Endothelial cell of umbilical vein (primary cell): Measurements from ENCODE around the gene CDH1.

ENCODE experiments used
- CTCF ChIP-seq, 2 donors: IDR thresholded peaks; 1 replicate in 1 of 2; 2 replicates in 1 of 2; pipeline ENCODE4 v1.5.1; 2011; ENCODE audit warnings: low read length in 2 of 2, mild to moderate bottlenecking in 2 of 2, moderate library complexity in 2 of 2, control low read depth in 1 of 2, inconsistent platforms in 1 of 2, low read depth in 1 of 2; ENCODE audit not compliant: insufficient read depth in 1 of 2; ENCODE audit errors: extremely low read depth in 1 of 2
- EZH2 ChIP-seq: IDR thresholded peaks from 2 replicates; pipeline ENCODE4 v1.6.1; 2012; ENCODE audit warnings: borderline replicate concordance, low read depth, mild to moderate bottlenecking, moderate library complexity, low read length, inconsistent platforms; ENCODE audit not compliant: severe bottlenecking
- FOS ChIP-seq: IDR thresholded peaks from 2 replicates; pipeline ENCODE4 v1.6.1; 2011; ENCODE audit warnings: mild to moderate bottlenecking, low read length, moderate library complexity, borderline replicate concordance; ENCODE audit not compliant: insufficient read depth
- GATA2 ChIP-seq: IDR thresholded peaks from 2 replicates; pipeline ENCODE4 v1.7.0; 2011; ENCODE audit warnings: low read depth, mild to moderate bottlenecking, moderate library complexity, mixed read lengths, low read length; ENCODE audit not compliant: insufficient read length, insufficient read depth
- JUN ChIP-seq: IDR thresholded peaks from 2 replicates; pipeline ENCODE4 v1.6.1; 2011; ENCODE audit warnings: borderline replicate concordance, low read depth; ENCODE audit not compliant: insufficient read length, insufficient read depth
- MAX ChIP-seq: IDR thresholded peaks from 2 replicates; pipeline ENCODE4 v1.6.1; 2011; ENCODE audit not compliant: insufficient read depth, insufficient read length
- MYC ChIP-seq: IDR thresholded peaks from one replicate; pipeline ENCODE4 v1.6.1; 2011; ENCODE audit warnings: mild to moderate bottlenecking, low read depth, low read length
- POLR2A ChIP-seq: IDR thresholded peaks from 2 replicates; pipeline ENCODE4 v1.6.1; 2012; ENCODE audit warnings: low read depth, mild to moderate bottlenecking, control low read depth, low read length
- POLR2AphosphoS5 ChIP-seq: IDR thresholded peaks from 2 replicates; pipeline ENCODE4 v1.6.1; 2012; ENCODE audit warnings: low read depth, mild to moderate bottlenecking, control low read depth, low read length, moderate library complexity; ENCODE audit not compliant: insufficient read depth

GRCh38 chr16:68718590-68718989, 18.5 kb upstream of the CDH1 start:
- TF ChIP-seq POLR2AphosphoS5 = no peak
- no peak for TF ChIP-seq CTCF (IDR thresholded peaks at IDR 0.05; ENCODE audit: extremely low read depth in 1 of 2, insufficient read depth in 1 of 2, low read depth in 1 of 2, low read length in 2 of 2)
- TF ChIP-seq POLR2A = no peak
- no peak for TF ChIP-seq GATA2
- TF ChIP-seq EZH2 = no peak
- no peak for TF ChIP-seq JUN
- no peak for TF ChIP-seq MYC
- TF ChIP-seq MAX = no peak
- TF ChIP-seq FOS = no peak
